Right renal pelvis (tissue), 4 donors: Measurements from ENCODE around the gene ACP5. TPM values are rescaled to one million over a fixed set of nuclear protein-coding genes. Genes with fewer than 3 reads are reported as not detected.

Experiments used
- DNase-seq, 4 donors: peaks; one replicate each; pipeline ENCODE4 v3.0.0-alpha.2; 2013; ENCODE audit warnings: low read depth in 4 of 4, low spot score in 3 of 4, missing footprints in 1 of 4
- polyA plus RNA-seq, 4 donors: library from polyadenylated mRNA; unstranded; fragments of 120-200 nt; gene quantifications; one replicate each; pipeline ENCODE4 v1.2.1, GENCODE V29; 2013; ENCODE audit not compliant: insufficient read length in 4 of 4

The ACP5 gene
- polyA plus RNA-seq, 4 donors: 11.8 to 17.2 (median 14.1) TPM

DNA sequence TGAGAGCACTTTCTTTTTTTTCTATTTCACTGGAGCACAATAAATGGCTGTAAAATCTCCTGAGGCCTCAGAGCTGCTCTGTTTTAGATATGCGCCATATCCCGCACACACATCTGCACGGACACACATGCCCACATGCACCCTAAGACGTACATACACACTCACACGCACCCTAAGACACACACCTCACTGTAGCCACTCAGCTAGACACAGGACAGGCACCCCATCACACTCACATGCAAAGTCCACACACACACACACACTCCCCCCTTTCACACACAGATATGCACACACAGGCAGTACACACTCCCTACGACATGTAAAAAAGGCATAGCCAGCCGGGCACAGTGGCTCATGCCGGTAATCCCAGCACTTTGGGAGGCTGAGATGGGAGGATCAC is 27.2 kb downstream of the ACP5 start:
- DNase-seq: no peak

DNA sequence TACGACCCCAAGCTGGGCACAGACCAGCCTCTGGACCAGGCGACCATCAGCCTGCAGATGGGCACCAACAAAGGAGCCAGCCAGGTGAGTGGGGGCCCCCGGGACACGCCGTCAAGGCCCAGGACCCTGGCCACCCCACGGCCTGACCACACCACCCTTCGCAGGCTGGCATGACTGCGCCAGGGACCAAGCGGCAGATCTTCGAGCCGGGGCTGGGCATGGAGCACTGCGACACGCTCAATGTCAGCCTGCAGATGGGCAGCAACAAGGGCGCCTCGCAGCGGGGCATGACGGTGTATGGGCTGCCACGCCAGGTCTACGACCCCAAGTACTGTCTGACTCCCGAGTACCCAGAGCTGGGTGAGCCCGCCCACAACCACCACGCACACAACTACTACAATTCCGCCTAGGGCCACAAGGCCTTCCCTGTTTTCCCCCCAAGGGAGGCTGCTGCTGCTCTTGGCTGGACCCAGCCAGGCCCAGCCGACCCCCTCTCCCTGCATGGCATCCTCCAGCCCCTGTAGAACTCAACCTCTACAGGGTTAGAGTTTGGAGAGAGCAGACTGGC is 28.0 kb downstream of the ACP5 start:
- DNase-seq: no peak

DNA sequence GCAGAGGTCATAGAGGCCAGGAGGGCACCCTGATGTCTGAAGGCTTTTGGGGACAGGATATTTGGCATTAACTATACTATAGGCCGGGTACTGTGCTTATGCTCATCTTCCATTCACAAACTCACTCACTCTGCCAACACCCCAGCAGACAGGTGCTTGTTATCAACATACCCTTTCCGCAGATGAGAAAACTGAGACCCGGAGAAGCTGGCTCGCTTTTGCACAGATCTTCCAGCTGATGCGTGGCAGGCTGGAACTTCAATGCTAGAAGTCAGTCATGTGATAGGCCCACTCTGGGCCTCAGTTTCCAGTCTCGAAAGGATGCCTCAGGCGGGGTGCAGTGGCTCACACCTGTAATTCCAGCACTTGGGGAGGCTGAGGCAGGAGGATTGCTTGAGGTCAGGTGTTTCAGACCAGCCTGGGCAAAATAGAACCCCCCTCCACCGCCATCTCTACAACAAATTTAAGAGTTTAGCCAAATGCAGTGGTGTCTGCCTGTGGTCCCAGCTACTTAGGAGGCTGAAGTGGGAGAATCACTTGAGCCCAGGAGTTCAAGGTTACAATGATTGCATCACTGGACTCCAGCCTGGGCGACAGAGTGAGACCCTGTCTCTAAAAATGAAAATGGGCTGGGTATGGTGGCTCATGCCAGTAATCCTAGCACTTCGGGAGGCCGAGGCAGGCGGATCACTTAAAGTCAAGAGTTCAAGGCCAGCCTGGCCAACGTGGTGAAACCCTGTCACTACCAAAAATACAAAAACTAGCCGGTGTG is 29.3 kb downstream of the ACP5 start:
- DNase-seq: no peak

- DNase-seq: no peak
These were observed 36.2 kb downstream of the ACP5 start for GRCh38 chr19:11541238-11541637.

- no peak for DNase-seq
These were observed 36.8 kb downstream of the ACP5 start for GRCh38 chr19:11540645-11541044.

DNA sequence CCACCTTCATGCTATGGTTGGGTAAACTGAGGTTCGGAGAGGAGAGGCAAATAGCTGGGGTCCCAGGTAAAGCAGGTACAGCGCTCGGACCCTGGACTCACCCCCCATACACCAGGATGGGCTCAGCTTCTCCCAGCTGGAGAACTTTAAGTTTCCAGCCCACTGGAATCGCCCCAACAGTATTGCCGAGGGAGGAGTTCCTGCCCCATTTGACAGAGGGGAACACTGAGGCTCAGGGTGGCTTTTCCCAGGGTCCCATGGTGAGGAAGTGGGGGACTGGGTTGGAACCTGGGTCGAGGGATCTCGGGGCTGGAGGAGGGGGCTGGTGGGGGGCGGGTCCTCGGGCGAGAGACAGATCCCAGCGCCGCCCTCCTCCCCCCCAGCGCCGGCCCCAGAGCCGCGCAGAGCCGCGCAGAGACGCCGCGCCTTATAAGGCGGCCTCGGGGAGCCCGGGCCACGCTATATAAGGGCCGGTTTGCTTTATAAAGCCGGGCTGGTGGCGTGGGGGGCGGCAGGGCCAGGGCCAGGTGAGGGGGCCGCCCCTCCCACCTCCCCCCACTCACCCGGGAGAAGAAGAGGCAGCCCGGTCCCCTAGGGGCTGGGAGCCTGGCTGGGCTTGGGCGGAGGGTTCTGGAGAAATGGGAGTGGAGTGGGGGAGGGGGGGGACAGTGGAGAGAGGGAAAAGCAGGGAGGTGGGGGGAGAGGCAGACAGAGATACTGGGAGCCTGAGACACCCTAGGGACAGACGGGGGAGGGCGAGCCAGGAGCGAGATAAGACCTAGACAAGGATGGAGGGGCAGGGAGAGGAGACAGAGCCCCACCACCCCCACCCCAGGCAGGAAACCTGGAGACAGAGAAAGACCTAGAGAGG is 37.7 kb downstream of the ACP5 start:
- no peak for DNase-seq

- DNase-seq: no peak
These were observed 39.0 kb downstream of the ACP5 start, which contains the start of gene CNN1 for GRCh38 chr19:11538232-11539036. Gene CNN1 (plus strand): TSS chr19:11538851. CDS start chr19:11538928, 77 bp downstream.

DNA sequence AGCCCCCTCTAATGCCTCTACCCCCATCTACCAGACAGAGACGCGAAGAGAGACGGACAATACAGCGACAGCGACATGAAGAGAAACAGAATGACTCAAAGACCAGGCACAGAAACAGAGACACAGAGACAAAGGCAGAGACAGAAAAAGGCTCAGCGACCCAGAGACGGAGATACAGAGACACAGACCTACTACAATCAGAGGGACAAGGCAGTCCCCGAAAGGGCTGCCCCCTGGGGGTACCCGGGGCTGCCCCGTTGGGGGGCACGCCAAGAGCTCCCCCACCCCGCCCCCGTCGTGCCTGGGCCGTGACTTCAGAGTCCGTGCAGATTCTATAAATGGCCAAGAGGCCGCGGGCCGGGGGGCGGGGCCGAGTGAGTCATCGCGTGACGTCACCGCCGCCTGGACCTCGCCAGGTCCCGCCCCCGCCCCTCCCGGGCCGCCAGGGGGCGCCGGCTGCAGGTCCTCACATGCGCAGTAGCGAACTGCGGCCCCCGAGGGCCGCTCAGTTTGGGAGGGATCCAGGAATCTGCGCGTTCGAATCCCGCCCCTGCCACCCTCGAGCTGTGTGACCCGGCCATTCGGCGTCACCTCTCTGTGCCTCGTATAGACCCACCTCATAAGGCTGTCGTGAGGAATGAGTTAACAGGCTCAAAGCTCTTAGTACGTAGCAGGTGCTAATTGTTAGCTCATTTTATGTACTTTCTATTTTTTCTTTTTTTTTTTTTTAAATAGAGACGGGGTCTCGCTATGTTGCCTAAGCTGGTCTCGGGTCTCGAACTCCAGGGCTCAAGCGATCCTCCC is 41.5 kb downstream of the ACP5 start:
- DNase-seq: peak; percentile 63 to 75 (median 68)

DNA sequence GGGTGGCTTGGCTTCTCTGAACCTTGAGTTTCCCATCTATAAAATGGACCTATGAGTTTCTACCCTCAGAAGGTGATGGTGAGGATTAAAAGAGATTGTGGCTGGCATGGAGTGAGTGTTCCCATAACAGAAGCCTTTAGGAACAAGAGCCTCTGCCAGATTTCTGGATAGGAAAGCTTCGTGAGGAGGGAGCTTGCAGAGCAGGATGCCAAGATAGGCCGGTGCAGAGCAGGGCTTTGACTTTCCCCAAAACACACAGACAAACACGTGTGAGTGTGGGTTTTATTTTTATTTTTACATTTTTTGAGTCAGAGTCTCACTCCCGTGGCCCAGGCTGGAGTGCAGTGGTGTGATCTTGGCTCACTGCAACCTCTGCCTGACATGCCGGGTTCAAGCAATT is 42.5 kb downstream of the ACP5 start:
- DNase-seq: no peak

GRCh38 chr19:11534538-11534937 is 42.9 kb downstream of the ACP5 start:
- DNase-seq: no peak

GRCh38 chr19:11530432-11530831 is 47.0 kb downstream of the ACP5 start:
- peak in 1 of 4 donors; percentile 33 for DNase-seq

DNA sequence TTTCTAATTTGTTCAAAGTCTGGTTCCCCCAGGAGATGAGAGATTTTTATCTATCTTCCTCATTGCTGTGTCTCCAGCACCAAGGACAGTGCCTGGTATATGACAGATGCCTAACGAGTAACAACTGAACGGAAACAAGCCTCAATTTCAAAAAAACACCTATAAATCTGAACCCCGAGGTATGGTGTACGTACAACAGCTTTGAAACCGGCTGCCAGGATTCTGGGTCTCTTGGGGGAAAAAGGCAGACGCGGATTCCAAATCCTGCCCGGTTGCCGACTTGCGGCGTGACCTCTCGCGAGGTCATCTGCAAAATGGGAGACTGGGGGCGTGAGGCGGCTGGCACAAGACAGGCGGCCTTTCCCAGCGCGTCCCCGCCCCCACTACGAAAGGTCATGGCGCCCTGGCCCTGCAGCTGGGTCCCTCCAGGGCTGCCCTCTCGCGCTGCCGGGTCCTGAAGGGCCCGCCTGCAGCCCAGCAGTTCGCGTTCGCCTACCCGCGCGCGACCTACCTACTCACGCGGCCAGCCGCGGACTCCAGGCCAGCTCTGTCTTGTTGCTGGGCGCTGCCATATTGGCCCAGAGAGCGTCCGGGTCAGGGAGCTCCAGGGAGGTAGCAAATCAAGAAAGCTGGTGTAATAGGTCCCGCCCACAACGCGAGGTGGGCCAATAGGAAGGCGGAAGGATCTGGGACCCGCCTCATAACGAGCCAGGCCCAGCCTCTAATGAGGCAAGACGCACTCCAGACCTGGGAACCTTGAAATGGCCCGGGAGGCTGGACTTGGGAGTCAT is 48.7 kb downstream of the ACP5 start, which contains the start of gene ECSIT:
Gene ECSIT, minus strand, starts transcription at position 584 of the 791 bp plus-strand sequence. CDS start 9,964 bp downstream, outside the sequence.
- DNase-seq: peak; percentile 90 to 96 (median 94)

Other genes starting within 250 kb of the ACP5 start
- gene RAB3D, start 238.0 kb downstream of the ACP5 start, polyA plus RNA-seq: 10 to 100 TPM; 16.5 to 17.7 (median 17.4) TPM
- gene TMEM205, start 231.4 kb downstream of the ACP5 start, polyA plus RNA-seq: 100 to 1,000 TPM; 122 to 159 (median 132) TPM
- gene CCDC159, start 231.1 kb downstream of the ACP5 start, polyA plus RNA-seq: 10 to 100 TPM; 23.1 to 32.6 (median 24.4) TPM
- gene PLPPR2, start 222.2 kb downstream of the ACP5 start, polyA plus RNA-seq: 10 to 100 TPM; 11.7 to 18.7 (median 13.7) TPM
- gene SWSAP1, start 203.0 kb downstream of the ACP5 start, polyA plus RNA-seq: 1 to 10 TPM; 2.7 to 4.0 (median 3.0) TPM
- gene EPOR, start 193.3 kb downstream of the ACP5 start, polyA plus RNA-seq: 10 to 100 TPM; 21.7 to 32.3 (median 24.7) TPM
- 10 to 100 TPM; 68.7 to 94.8 (median 75.5) TPM for gene RGL3, start 158.3 kb downstream of the ACP5 start, polyA plus RNA-seq
- gene ODAD3, start 142.5 kb downstream of the ACP5 start, polyA plus RNA-seq: 1 to 10 TPM; 1.3 to 2.2 (median 1.6) TPM
- gene PRKCSH, start 142.0 kb downstream of the ACP5 start, polyA plus RNA-seq: 100 to 1,000 TPM; 329 to 390 (median 354) TPM
- under 1 TPM; 0.11 to 0.43 (median 0.15) TPM for gene ELAVL3, start 96.6 kb downstream of the ACP5 start, polyA plus RNA-seq
- 10 to 100 TPM in 2 of 4 donors, 1 to 10 TPM in 2; 9.1 to 11.1 (median 10.0) TPM for gene ZNF653, start 71.8 kb downstream of the ACP5 start, polyA plus RNA-seq
- 10 to 100 TPM; 37.3 to 50.9 (median 38.2) TPM for gene ECSIT, start 48.5 kb downstream of the ACP5 start, polyA plus RNA-seq
- gene CNN1, start 38.8 kb downstream of the ACP5 start, polyA plus RNA-seq: 1 to 10 TPM; 3.1 to 5.2 (median 4.5) TPM
- 10 to 100 TPM; 47.1 to 58.9 (median 50.0) TPM for gene ELOF1, start 18.4 kb downstream of the ACP5 start, polyA plus RNA-seq
- 10 to 100 TPM; 40.8 to 54.1 (median 46.2) TPM for gene ZNF627, start 19.8 kb upstream of the ACP5 start, polyA plus RNA-seq
- 10 to 100 TPM in 3 of 4 donors, 1 to 10 TPM in 1; 9.5 to 13.0 (median 12.4) TPM for gene ZNF823, start 161.3 kb upstream of the ACP5 start, polyA plus RNA-seq
- 10 to 100 TPM; 15.3 to 19.2 (median 16.3) TPM for gene ZNF441, start 189.4 kb upstream of the ACP5 start, polyA plus RNA-seq
- gene ZNF491, start 220.9 kb upstream of the ACP5 start, polyA plus RNA-seq: 1 to 10 TPM; 3.2 to 5.0 (median 4.0) TPM
- 10 to 100 TPM; 12.5 to 17.4 (median 14.5) TPM for gene ZNF440, start 236.6 kb upstream of the ACP5 start, polyA plus RNA-seq